OCI-LY1 (cell line): ENCODE measurements around the gene PSMD1.

Source experiments
- EZH2 ChIP-seq: fragments of 200-600 bp; sonication (generic), shearing (Covaris generic); IDR thresholded peaks from 2 replicates; pipeline ENCODE4 v1.8.0; 2017; ENCODE audit warnings: borderline replicate concordance, mixed run types, mild to moderate bottlenecking, antibody characterized with exemption, low read length, moderate library complexity, mixed read lengths
- TF ChIP-seq, protein P1 (sequence below): fragments of 200-600 bp; sonication (generic), shearing (Covaris generic); IDR thresholded peaks from 2 replicates; pipeline ENCODE4 v1.5.1; 2017; ENCODE audit warnings: mild to moderate bottlenecking, antibody characterized with exemption, low read length, moderate library complexity, mixed read lengths

GRCh38 chr2:231204146-231204545, 147.5 kb downstream of the PSMD1 start:
- TF ChIP-seq EZH2, result no peak
- TF ChIP-seq, protein P1, sequence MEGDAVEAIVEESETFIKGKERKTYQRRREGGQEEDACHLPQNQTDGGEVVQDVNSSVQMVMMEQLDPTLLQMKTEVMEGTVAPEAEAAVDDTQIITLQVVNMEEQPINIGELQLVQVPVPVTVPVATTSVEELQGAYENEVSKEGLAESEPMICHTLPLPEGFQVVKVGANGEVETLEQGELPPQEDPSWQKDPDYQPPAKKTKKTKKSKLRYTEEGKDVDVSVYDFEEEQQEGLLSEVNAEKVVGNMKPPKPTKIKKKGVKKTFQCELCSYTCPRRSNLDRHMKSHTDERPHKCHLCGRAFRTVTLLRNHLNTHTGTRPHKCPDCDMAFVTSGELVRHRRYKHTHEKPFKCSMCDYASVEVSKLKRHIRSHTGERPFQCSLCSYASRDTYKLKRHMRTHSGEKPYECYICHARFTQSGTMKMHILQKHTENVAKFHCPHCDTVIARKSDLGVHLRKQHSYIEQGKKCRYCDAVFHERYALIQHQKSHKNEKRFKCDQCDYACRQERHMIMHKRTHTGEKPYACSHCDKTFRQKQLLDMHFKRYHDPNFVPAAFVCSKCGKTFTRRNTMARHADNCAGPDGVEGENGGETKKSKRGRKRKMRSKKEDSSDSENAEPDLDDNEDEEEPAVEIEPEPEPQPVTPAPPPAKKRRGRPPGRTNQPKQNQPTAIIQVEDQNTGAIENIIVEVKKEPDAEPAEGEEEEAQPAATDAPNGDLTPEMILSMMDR, result no peak
